ENCODE data around the gene ID1. TPM values are rescaled to one million over a fixed set of nuclear protein-coding genes. Genes with fewer than 3 reads are reported as not detected.
"Not testable (repeated sequence)": the region's sequence is repeated elsewhere in the genome, so short reads cannot be mapped to it uniquely, and the experiment has no call there.

The ID1 gene
- polyA plus RNA-seq, 2 of the 4 experiments (the other 2 are of a cell fraction): 237 to 432 TPM

GRCh38 chr20:31617432-31618104 lies 12.5 kb downstream of the ID1 start:
- POLR2A ChIA-PET: no interaction called here
- no peak overlapping the region for H3K4me2 ChIP-seq
- DNase-seq (ENCODE audit: low read depth in 1 of 2, low spot score in 1 of 2): no peak

GRCh38 chr20:31620246-31620645 lies 15.2 kb downstream of the ID1 start:
- no peaks in the 10 kb centered on the region for H3K9me3 ChIP-seq
- ATAC-seq (no peak), DNase-seq (ENCODE audit: low read depth in 1 of 2, low spot score in 1 of 2) (no peak), FAIRE-seq (no peak)
- H3K4me2 ChIP-seq: no peak overlapping the region
- POLR2A ChIA-PET: no interaction called here
- H3K4me1 ChIP-seq: no peaks in the 10 kb centered on the region
- CTCF ChIA-PET: interaction anchor here (0.6 to 4.2 kb wide), 4 partner anchors 7 to 190 kb away, joined by 4 to 19 read pairs (median 8); partner anchors contain the start of gene ID1
- no peak overlapping the region for H3K27ac ChIP-seq
- TF ChIP-seq MAZ (IDR thresholded peaks at IDR 0.05; ENCODE audit: borderline replicate concordance, low read depth, low read length) (no peak), MAFK (IDR thresholded peaks at IDR 0.05; ENCODE audit: partially characterized antibody) (no peak)
- no peak overlapping the region for H3K4me3 ChIP-seq
- WGBS (ENCODE audit: missing lambda C conversion rate): 86% methylated on average over 3 of the region's 3 CpGs

More at GRCh38 chr20:31617432-31618104, 12.5 kb downstream of the ID1 start:
- WGBS (ENCODE audit: missing lambda C conversion rate): 92% methylated on average over 6 of the region's 6 CpGs
- Histone ChIP-seq H3K4me1 (peaks cover 1% of the 10 kb centered on the region), H3K27ac (no peak overlapping the region), H3K4me3 (no peak overlapping the region), H3K9me3 (no peaks in the 10 kb centered on the region)
- ATAC-seq: no peak
- CTCF ChIA-PET: interaction anchor here (0.6 to 25.0 kb wide), 7 partner anchors 11 to 106 kb away, joined by 3 to 966 read pairs (median 5); a partner anchor contains a TSS
- FAIRE-seq: no peak
- TF ChIP-seq BCL3 (IDR thresholded peaks at IDR 0.05): no peak
- no peak for TF ChIP-seq ZFP36 (IDR thresholded peaks at IDR 0.05; ENCODE audit: borderline replicate concordance, partially characterized antibody)
- no peak for TF ChIP-seq EP300 (IDR thresholded peaks at IDR 0.05)
- TF ChIP-seq ZC3H11A (IDR thresholded peaks at IDR 0.05): no peak
- TF ChIP-seq KDM1A (IDR thresholded peaks at IDR 0.05; ENCODE audit: low read depth): no peak
- no peak for TF ChIP-seq MYC (IDR thresholded peaks at IDR 0.05; ENCODE audit: borderline replicate concordance, low read length)
- no peak for TF ChIP-seq RFX5 (IDR thresholded peaks at IDR 0.05)
- TF ChIP-seq, protein P1, sequence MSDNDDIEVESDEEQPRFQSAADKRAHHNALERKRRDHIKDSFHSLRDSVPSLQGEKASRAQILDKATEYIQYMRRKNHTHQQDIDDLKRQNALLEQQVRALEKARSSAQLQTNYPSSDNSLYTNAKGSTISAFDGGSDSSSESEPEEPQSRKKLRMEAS (IDR thresholded peaks at IDR 0.05): no peak
- no peak for TF ChIP-seq GATA3 (IDR thresholded peaks at IDR 0.05; ENCODE audit: borderline replicate concordance)
- TF ChIP-seq NR3C1 (IDR thresholded peaks at IDR 0.05): no peak

DNA sequence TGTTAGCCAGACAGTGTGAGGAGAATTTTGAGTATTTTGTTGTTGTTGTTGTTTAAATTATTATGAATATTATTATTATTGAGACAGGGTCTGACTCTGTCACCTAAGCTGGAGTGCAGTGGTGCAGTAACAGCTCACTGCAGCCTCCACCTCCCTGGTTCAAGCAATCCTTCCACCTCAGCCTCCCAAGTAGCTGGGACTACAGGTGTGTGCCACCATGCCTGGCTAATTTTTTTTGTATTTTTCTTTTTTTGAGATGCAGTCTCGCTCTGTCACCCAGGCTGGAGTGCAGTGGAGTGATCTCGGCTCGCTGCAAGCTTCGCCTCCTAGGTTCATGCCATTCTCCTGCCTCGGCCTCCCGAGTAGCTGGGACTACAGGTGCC lies 18.0 kb downstream of the ID1 start:
- DNase-seq (ENCODE audit: low read depth in 1 of 2, low spot score in 1 of 2); FAIRE-seq; ATAC-seq; H3K4me3 ChIP-seq; H3K27ac ChIP-seq; H3K9me3 ChIP-seq; H3K4me2 ChIP-seq; POLR2A ChIA-PET; H3K4me1 ChIP-seq: not testable (repeated sequence)
- WGBS (ENCODE audit: missing lambda C conversion rate): 96% methylated on average over 6 of the region's 6 CpGs
- CTCF ChIA-PET: interaction anchor here (1.9 to 4.2 kb wide), 5 partner anchors 10 to 60 kb away, joined by 6 to 21 read pairs (median 15); no protein-coding TSS in a partner anchor

DNA sequence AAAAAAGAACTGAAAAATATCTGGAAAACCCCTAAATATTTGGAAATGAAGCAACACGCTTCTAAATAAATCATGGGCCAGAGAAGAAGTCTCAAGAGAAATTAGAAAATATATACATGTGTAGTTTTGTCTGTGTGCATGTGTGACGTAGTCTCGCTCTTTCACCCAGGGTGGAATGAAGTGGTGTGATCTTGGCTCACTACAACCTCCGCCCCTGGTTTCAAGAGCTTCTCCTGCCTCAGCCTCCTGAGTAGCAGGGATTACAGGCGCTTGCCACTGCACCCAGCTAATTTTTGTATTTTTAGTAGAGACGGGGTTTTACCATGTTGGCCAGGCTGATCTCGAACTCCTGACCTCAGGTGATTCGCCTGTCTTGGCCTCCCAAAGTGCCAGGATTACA lies 21.4 kb downstream of the ID1 start:
- 86% methylated on average over 8 of the region's 8 CpGs for WGBS (ENCODE audit: missing lambda C conversion rate)
- H3K9me3 ChIP-seq; H3K27ac ChIP-seq; H3K4me1 ChIP-seq; DNase-seq (ENCODE audit: low read depth in 1 of 2, low spot score in 1 of 2); H3K4me2 ChIP-seq; ATAC-seq; FAIRE-seq; POLR2A ChIA-PET; H3K4me3 ChIP-seq: not testable (repeated sequence)
- CTCF ChIA-PET: interaction anchor here (0.6 to 2.6 kb wide), 11 partner anchors 8 to 97 kb away, joined by 3 to 19 read pairs (median 4); no protein-coding TSS in a partner anchor

GRCh38 chr20:31628057-31628456 lies 23.0 kb downstream of the ID1 start:
- H3K27ac ChIP-seq: not testable (repeated sequence)
- WGBS (ENCODE audit: missing lambda C conversion rate): 43% methylated on average over 2 of the region's 2 CpGs
- CTCF ChIA-PET: interaction anchor here (1.1 to 2.6 kb wide), 4 partner anchors 15 to 96 kb away, joined by 3 to 13 read pairs (median 6); no protein-coding TSS in a partner anchor

More at GRCh38 chr20:31628057-31628456, 23.0 kb downstream of the ID1 start:
- H3K4me1 ChIP-seq; POLR2A ChIA-PET; H3K4me3 ChIP-seq; DNase-seq (ENCODE audit: low read depth in 1 of 2, low spot score in 1 of 2); H3K4me2 ChIP-seq; H3K9me3 ChIP-seq; FAIRE-seq; ATAC-seq: not testable (repeated sequence)

Data from A549 (cell line).